Caco-2 (cell line): ENCODE results near the gene PAK4. TPM values are rescaled to one million over a fixed set of nuclear protein-coding genes. Genes with fewer than 3 reads are reported as not detected.

Source experiments
- BruUV-seq: library from RNA; stranded (reverse); fragments of 400-500 nt; replicated peaks from 2 replicates; lab custom pipeline; 2021; lab: Mats Ljungman, UMichigan
- CTCF ChIA-PET: fragments of 300-600 bp; sonication (Branson Sonifier 250); formaldehyde crosslinking; loops from one replicate; lab custom pipeline; 2022; ENCODE audit warnings: antibody characterized with exemption; lab: Charles Lee
- POLR2A ChIA-PET: fragments of 300-600 bp; sonication (Branson Sonifier 250); formaldehyde crosslinking; loops from one replicate; lab custom pipeline; 2022; ENCODE audit warnings: antibody characterized with exemption; lab: Charles Lee
- DNase-seq, 2 experiments: peaks; one replicate each; pipeline versions ENCODE4 v3.0.0 to v3.0.0-alpha.2; 2020 to 2022
- H3K27me3 ChIP-seq: replicated peaks from 2 replicates; pipeline ENCODE4 v1.6.0; 2011; ENCODE audit warnings: low read length; ENCODE audit not compliant: control insufficient read depth, insufficient read depth
- H3K36me3 ChIP-seq: 2 replicates; pipeline ENCODE4 v1.5.1; 2011; ENCODE audit warnings: low read length; ENCODE audit not compliant: control insufficient read depth, insufficient read depth
- H3K4me1 ChIP-seq: fragments of 250-450 bp; sonication (Bioruptor Pico); 2 replicates; pipeline ENCODE4 v1.5.1; 2020; ENCODE audit warnings: mild to moderate bottlenecking
- H3K4me3 ChIP-seq: 2 replicates; pipeline ENCODE4 v1.5.1; 2011; ENCODE audit warnings: low read depth, mild to moderate bottlenecking, control low read depth, low read length
- H3K9me3 ChIP-seq: fragments of 250-450 bp; sonication (Bioruptor Pico); 2 replicates; pipeline ENCODE4 v1.5.1; 2020; ENCODE audit warnings: mild to moderate bottlenecking, moderate library complexity
- H3K27ac Mint-ChIP-seq: one replicate; pipeline ENCODE4 v1.8.0; 2022; ENCODE audit warnings: mixed read lengths; ENCODE audit not compliant: unreplicated experiment
- H3K27me3 Mint-ChIP-seq: one replicate; pipeline ENCODE4 v1.8.0; 2022; ENCODE audit warnings: mixed read lengths; ENCODE audit not compliant: insufficient read depth, unreplicated experiment
- H3K36me3 Mint-ChIP-seq: one replicate; pipeline ENCODE4 v1.8.0; 2022; ENCODE audit warnings: mild to moderate bottlenecking, mixed read lengths; ENCODE audit not compliant: insufficient read depth, unreplicated experiment
- H3K4me1 Mint-ChIP-seq: one replicate; pipeline ENCODE4 v1.8.0; 2022; ENCODE audit warnings: low read depth, mixed read lengths; ENCODE audit not compliant: unreplicated experiment
- H3K4me3 Mint-ChIP-seq: one replicate; pipeline ENCODE4 v1.8.0; 2022; ENCODE audit warnings: mild to moderate bottlenecking, moderate library complexity, mixed read lengths; ENCODE audit not compliant: unreplicated experiment
- H3K9me3 Mint-ChIP-seq: one replicate; pipeline ENCODE4 v1.8.0; 2022; ENCODE audit warnings: mixed read lengths; ENCODE audit not compliant: unreplicated experiment
- intact Hi-C: fragments of 100-400 bp; cut with micrococcal nuclease; formaldehyde crosslinking; loops from one replicate; pipeline ENCODE4 v1.10.0; 2022; ENCODE audit not compliant: unreplicated experiment
- total RNA-seq: library from RNA; stranded (reverse); gene quantifications from 2 replicates; pipeline ENCODE4 v1.2.3, GENCODE V29; 2022
- TF ChIP-seq, protein P1 (sequence below), 2 experiments: fragments of 200-600 bp in 1 of 2; IDR thresholded peaks; 1 replicate in 1 of 2; 2 replicates in 1 of 2; pipeline versions ENCODE4 v1.5.1 to v1.8.0; 2011 to 2022; ENCODE audit warnings: antibody characterized with exemption in 1 of 2, control low read depth in 1 of 2, inconsistent platforms in 1 of 2, low read depth in 1 of 2, low read length in 1 of 2, mild to moderate bottlenecking in 1 of 2, moderate library complexity in 1 of 2; ENCODE audit not compliant: insufficient read depth in 1 of 2, severe bottlenecking in 1 of 2, unreplicated experiment in 1 of 2

PAK4 gene
- total RNA-seq, 1 experiment from 2014 or later: 112 TPM

DNA sequence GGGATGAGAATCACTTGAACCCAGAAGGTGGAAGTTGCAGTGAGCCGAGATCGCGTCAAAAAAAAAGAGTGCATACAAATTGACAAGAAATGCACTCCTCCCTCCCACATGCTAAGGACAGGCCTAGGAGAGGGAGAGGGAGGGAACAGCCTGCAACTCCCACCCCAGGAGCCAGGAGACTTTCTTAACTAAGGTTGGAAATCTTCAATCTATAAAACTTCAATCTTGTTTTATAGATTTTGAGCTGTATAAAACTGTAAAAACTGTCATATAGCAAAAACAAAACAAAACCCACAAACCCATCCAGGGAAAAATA lies 79.8 kb downstream of the PAK4 start:
- Histone ChIP-seq H3K36me3 (no peaks in the 10 kb centered on the region), H3K4me1 (peaks cover 29% of the 10 kb centered on the region), H3K9me3 (no peaks in the 10 kb centered on the region), H3K27me3 (no peaks in the 10 kb centered on the region), H3K4me3 (no peak overlapping the region)
- Mint-ChIP-seq H3K27me3 (no peaks in the 10 kb centered on the region), H3K36me3 (no peaks in the 10 kb centered on the region), H3K4me3 (no peak overlapping the region), H3K27ac (peak overlapping the region; percentile 43), H3K4me1 (peaks cover 9% of the 10 kb centered on the region), H3K9me3 (no peaks in the 10 kb centered on the region)
- TF ChIP-seq, protein P1, sequence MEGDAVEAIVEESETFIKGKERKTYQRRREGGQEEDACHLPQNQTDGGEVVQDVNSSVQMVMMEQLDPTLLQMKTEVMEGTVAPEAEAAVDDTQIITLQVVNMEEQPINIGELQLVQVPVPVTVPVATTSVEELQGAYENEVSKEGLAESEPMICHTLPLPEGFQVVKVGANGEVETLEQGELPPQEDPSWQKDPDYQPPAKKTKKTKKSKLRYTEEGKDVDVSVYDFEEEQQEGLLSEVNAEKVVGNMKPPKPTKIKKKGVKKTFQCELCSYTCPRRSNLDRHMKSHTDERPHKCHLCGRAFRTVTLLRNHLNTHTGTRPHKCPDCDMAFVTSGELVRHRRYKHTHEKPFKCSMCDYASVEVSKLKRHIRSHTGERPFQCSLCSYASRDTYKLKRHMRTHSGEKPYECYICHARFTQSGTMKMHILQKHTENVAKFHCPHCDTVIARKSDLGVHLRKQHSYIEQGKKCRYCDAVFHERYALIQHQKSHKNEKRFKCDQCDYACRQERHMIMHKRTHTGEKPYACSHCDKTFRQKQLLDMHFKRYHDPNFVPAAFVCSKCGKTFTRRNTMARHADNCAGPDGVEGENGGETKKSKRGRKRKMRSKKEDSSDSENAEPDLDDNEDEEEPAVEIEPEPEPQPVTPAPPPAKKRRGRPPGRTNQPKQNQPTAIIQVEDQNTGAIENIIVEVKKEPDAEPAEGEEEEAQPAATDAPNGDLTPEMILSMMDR (IDR thresholded peaks at IDR 0.05; ENCODE audit: insufficient read depth in 1 of 2, low read depth in 1 of 2, low read length in 1 of 2, severe bottlenecking in 1 of 2, unreplicated experiment in 1 of 2): no peak
- DNase-seq: no peak
- no TSS peak for BruUV-seq
- ChIA-PET POLR2A (no interaction called here), CTCF (no interaction called here)
- intact Hi-C loops: no loop called here

DNA sequence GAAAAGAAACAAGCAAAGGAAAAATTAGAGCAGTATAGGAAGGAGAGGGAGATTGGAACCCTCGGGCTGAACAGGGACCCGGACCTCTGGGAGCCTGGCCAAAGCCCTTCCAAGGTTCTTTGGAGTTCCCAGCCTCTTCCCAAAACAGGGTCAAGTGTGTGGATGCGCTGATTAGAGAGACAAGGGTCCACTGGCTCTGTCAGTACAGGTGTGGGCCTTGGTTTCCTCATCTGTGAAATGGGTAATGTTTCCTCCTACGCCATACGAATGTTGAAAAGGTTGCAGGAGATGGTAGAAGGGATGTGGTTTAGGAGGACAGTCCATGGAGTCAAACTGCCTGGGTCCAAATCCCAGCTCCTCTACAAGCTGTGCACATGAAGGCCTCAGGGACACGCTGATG lies 80.5 kb downstream of the PAK4 start:
- Mint-ChIP-seq H3K4me1 (peaks cover 9% of the 10 kb centered on the region), H3K9me3 (no peaks in the 10 kb centered on the region), H3K36me3 (no peaks in the 10 kb centered on the region), H3K27ac (no peak overlapping the region), H3K27me3 (no peaks in the 10 kb centered on the region), H3K4me3 (no peak overlapping the region)
- Histone ChIP-seq H3K4me1 (peaks cover 29% of the 10 kb centered on the region), H3K4me3 (no peak overlapping the region), H3K9me3 (no peaks in the 10 kb centered on the region), H3K36me3 (no peaks in the 10 kb centered on the region), H3K27me3 (no peaks in the 10 kb centered on the region)
- ChIA-PET POLR2A (no interaction called here), CTCF (no interaction called here)
- DNase-seq: no peak
- intact Hi-C loops: no loop called here
- no TSS peak for BruUV-seq
- TF ChIP-seq, protein P1 (IDR thresholded peaks at IDR 0.05; ENCODE audit: insufficient read depth in 1 of 2, low read depth in 1 of 2, low read length in 1 of 2, severe bottlenecking in 1 of 2, unreplicated experiment in 1 of 2): no peak

DNA sequence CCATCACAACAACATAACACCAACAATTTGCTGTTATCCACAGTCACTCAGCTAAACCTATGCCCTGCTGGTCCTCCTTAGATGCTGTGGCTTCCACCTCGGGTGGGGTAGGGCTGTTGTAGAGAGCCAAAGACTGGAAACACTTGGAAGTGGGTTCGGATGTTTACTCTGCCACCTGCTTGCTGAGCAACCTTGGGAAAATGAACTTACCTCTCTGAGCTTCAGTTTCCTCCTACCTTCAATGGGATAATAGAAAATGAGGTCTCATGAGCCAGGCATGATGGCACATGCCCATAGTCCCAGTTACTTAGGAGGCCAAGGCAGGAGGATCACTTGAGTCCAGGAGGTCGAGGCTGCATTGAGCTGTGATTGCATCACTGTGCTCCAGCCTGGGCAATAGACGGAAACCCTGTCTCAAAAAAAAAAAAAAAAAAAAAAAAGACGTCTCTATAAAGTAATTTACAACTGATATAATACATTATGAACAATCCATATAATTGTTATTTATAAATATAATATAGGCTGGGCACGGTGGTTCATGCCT lies 81.8 kb downstream of the PAK4 start:
- POLR2A ChIA-PET: no interaction called here
- peaks cover 9% of the 10 kb centered on the region for H3K4me1 Mint-ChIP-seq
- H3K4me3 Mint-ChIP-seq: no peak overlapping the region
- Histone ChIP-seq H3K36me3 (no peaks in the 10 kb centered on the region), H3K9me3 (no peaks in the 10 kb centered on the region), H3K4me1 (peaks cover 29% of the 10 kb centered on the region), H3K27me3 (no peaks in the 10 kb centered on the region), H3K4me3 (no peak overlapping the region)
- DNase-seq: no peak
- intact Hi-C loops: no loop called here
- no TSS peak for BruUV-seq
- TF ChIP-seq, protein P1 (IDR thresholded peaks at IDR 0.05; ENCODE audit: insufficient read depth in 1 of 2, low read depth in 1 of 2, low read length in 1 of 2, severe bottlenecking in 1 of 2, unreplicated experiment in 1 of 2): no peak
- no peaks in the 10 kb centered on the region for H3K36me3 Mint-ChIP-seq
- H3K27me3 Mint-ChIP-seq: no peaks in the 10 kb centered on the region
- no peak overlapping the region for H3K27ac Mint-ChIP-seq
- CTCF ChIA-PET: interaction anchor here (0.6 kb wide), 1 partner anchor 96 kb away, joined by 3 read pairs; no protein-coding TSS in a partner anchor
- no peaks in the 10 kb centered on the region for H3K9me3 Mint-ChIP-seq
